Osteoblast (primary cell): Measurements from ENCODE around the gene ZNF74. TPM values are rescaled to one million over a fixed set of nuclear protein-coding genes. Genes with fewer than 3 reads are reported as not detected.

Experiments used
- DNase-seq: peaks from one replicate; pipeline ENCODE4 v3.0.0; 2011; ENCODE audit warnings: low spot score, mixed read lengths; ENCODE audit not compliant: insufficient read length; ENCODE audit errors: missing footprints
- H2AFZ ChIP-seq: 2 replicates; pipeline ENCODE4 v1.6.0; 2011; ENCODE audit warnings: mild to moderate bottlenecking, low read length
- H3K27ac ChIP-seq: 2 replicates; pipeline ENCODE4 v1.5.1; 2011; ENCODE audit warnings: mild to moderate bottlenecking, low read depth, low read length, moderate library complexity
- H3K27me3 ChIP-seq: 2 replicates; pipeline ENCODE4 v1.6.0; 2012; ENCODE audit warnings: mild to moderate bottlenecking, control low read depth, inconsistent platforms, low read length, moderate library complexity; ENCODE audit not compliant: insufficient read depth
- H3K36me3 ChIP-seq: 2 replicates; pipeline ENCODE4 v1.5.1; 2011; ENCODE audit warnings: mild to moderate bottlenecking, low read length, control low read depth, moderate library complexity; ENCODE audit not compliant: insufficient read depth
- H3K4me1 ChIP-seq: 2 replicates; pipeline ENCODE4 v1.5.1; 2011; ENCODE audit warnings: mild to moderate bottlenecking, low read length, control low read depth, moderate library complexity; ENCODE audit not compliant: insufficient read depth
- H3K4me2 ChIP-seq: 2 replicates; pipeline ENCODE4 v1.6.0; 2011; ENCODE audit warnings: mild to moderate bottlenecking, low read length; ENCODE audit not compliant: insufficient read depth
- H3K4me3 ChIP-seq: fragments of 200-600 bp; sonication (generic); 3 replicates; pipeline ENCODE4 v1.5.1; 2012; ENCODE audit warnings: mild to moderate bottlenecking, low read length, inconsistent platforms; ENCODE audit not compliant: insufficient read depth
- H3K79me2 ChIP-seq: 2 replicates; pipeline ENCODE4 v1.6.0; 2012; ENCODE audit warnings: mild to moderate bottlenecking, low read length, control low read depth, inconsistent platforms; ENCODE audit not compliant: insufficient read depth
- H3K9me3 ChIP-seq: 2 replicates; pipeline ENCODE4 v1.5.1; 2011; ENCODE audit warnings: low read depth, low read length, control low read depth
- H4K20me1 ChIP-seq: 2 replicates; pipeline ENCODE4 v1.6.0; 2012; ENCODE audit warnings: mild to moderate bottlenecking, low read length, control low read depth; ENCODE audit not compliant: insufficient read depth
- total RNA-seq: library from RNA; depleted of rRNA; stranded (reverse); fragments of >200 nt; gene quantifications from 2 replicates; pipeline ENCODE4 v1.2.3, GENCODE V29; 2012
- TF ChIP-seq, protein P1 (sequence below): IDR thresholded peaks from 2 replicates; pipeline ENCODE4 v1.5.1; 2011; ENCODE audit warnings: mild to moderate bottlenecking, low read depth, low read length, moderate library complexity; ENCODE audit errors: extremely low read depth

ZNF74 gene
- total RNA-seq, 1 donor = 13.8 TPM

DNA sequence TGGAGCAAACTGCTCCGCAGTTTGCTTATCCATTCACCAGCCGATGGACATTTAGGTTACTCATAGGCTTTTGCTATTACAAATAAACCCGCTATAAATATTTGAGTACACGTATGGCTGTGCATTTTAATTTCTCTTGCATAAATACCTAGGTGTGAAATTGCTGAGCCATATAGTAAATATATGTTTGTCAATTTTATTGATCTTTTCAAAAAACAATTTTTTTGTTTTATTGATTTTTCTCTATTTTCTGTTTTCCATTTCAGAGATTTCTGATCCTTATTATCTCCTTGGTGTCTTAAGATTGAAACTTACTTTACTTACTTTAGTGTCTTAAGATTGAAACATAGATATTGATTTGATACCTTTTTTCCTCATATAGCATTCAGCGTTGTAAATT is 4.5 kb downstream of the ZNF74 start:
- Histone ChIP-seq H3K9me3 (no peaks in the 10 kb centered on the region), H3K4me1 (peaks cover 9% of the 10 kb centered on the region), H3K4me2 (no peak overlapping the region), H3K79me2 (peaks cover 24% of the 10 kb centered on the region), H3K27ac (no peak overlapping the region), H4K20me1 (peaks cover 14% of the 10 kb centered on the region), H3K4me3 (no peak overlapping the region), H3K36me3 (no peaks in the 10 kb centered on the region), H2AFZ (no peak overlapping the region), H3K27me3 (no peaks in the 10 kb centered on the region)
- DNase-seq = no peak
- TF ChIP-seq, protein P1, sequence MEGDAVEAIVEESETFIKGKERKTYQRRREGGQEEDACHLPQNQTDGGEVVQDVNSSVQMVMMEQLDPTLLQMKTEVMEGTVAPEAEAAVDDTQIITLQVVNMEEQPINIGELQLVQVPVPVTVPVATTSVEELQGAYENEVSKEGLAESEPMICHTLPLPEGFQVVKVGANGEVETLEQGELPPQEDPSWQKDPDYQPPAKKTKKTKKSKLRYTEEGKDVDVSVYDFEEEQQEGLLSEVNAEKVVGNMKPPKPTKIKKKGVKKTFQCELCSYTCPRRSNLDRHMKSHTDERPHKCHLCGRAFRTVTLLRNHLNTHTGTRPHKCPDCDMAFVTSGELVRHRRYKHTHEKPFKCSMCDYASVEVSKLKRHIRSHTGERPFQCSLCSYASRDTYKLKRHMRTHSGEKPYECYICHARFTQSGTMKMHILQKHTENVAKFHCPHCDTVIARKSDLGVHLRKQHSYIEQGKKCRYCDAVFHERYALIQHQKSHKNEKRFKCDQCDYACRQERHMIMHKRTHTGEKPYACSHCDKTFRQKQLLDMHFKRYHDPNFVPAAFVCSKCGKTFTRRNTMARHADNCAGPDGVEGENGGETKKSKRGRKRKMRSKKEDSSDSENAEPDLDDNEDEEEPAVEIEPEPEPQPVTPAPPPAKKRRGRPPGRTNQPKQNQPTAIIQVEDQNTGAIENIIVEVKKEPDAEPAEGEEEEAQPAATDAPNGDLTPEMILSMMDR = no peak

GRCh38 chr22:20399866-20400605 is 6.1 kb downstream of the ZNF74 start:
- Histone ChIP-seq H3K27me3 (no peaks in the 10 kb centered on the region), H4K20me1 (peaks cover 14% of the 10 kb centered on the region), H3K4me2 (no peak overlapping the region), H3K36me3 (peaks cover 5% of the 10 kb centered on the region), H3K27ac (no peak overlapping the region), H3K9me3 (no peaks in the 10 kb centered on the region), H3K79me2 (peaks cover 20% of the 10 kb centered on the region), H3K4me3 (no peak overlapping the region), H3K4me1 (peaks cover 6% of the 10 kb centered on the region), H2AFZ (no peak overlapping the region)
- no peak for DNase-seq
- TF ChIP-seq, protein P1 = no peak

DNA sequence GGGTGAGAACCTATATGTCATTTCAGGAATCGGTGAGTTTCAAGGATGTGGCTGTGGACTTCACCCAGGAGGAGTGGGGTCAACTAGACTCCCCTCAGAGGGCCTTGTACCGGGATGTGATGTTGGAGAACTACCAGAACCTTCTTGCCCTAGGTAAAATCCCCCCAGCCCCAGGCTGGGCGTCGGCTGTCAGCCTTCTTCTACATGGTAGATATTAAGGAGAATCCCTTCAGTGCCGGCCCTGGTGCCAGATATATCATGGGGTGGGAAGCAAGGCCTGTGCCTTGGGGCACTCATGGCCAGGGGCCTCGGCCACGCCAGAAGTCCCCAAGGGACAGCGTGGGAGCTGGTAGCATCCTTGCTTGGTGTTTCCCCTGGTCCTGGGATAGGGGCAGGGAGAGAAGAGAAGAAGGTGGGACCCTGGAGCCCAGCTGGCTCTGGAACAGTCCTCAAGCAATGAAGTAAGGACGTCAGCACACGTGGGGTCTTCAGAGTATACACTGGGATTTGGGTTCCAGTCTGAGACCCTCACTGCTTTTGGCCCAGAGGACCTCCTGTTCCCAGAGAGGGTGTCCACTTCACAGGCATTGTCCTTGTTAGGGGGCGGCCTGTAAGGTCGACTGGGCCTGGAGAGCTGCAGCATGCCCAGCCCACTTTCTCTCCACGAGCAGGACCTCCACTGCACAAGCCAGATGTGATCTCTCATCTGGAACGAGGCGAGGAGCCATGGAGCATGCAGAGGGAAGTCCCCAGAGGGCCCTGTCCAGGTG is 6.8 kb downstream of the ZNF74 start:
- peaks cover 16% of the 10 kb centered on the region for H3K79me2 ChIP-seq
- H3K4me3 ChIP-seq = no peak overlapping the region
- TF ChIP-seq, protein P1 = no peak
- peaks cover 5% of the 10 kb centered on the region for H3K36me3 ChIP-seq
- H3K4me1 ChIP-seq = peaks cover 6% of the 10 kb centered on the region
- peaks cover 14% of the 10 kb centered on the region for H4K20me1 ChIP-seq
- no peak overlapping the region for H3K27ac ChIP-seq
- no peak overlapping the region for H3K4me2 ChIP-seq
- no peak for DNase-seq
- no peaks in the 10 kb centered on the region for H3K27me3 ChIP-seq
- H2AFZ ChIP-seq = no peak overlapping the region
- no peaks in the 10 kb centered on the region for H3K9me3 ChIP-seq

DNA sequence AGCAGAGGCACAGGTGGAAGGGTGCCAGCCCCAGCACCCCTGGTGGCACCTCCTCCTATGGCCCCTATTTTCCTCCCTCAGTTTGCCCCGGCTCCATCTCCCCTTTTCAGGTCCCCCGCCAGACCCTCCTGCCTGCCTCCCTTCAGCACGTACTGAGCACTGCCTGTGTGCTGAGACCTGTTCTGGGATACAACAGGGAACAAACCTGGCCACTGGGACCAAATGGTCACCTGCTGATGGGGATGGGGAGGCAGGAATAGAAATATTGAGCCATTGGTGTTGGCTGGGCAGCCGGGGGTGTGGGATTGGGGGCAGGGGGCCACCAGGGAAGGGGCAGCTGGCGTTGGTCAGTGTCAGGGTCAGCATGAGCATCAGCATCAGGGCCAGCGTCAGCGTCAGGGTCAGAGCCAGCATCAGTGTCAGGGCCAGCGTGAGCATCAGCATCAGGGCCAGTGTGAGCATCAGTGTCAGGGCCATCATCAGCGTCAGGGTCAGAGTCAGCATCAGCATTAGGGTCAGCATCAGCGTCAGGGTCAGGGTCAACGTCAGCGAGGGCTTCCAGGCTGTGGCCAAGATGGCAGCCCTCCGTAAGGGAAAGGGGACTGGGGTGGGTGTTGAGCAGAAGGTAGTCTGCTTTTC is 7.5 kb downstream of the ZNF74 start:
- Histone ChIP-seq H3K36me3 (peaks cover 10% of the 10 kb centered on the region), H3K4me2 (no peak overlapping the region), H3K9me3 (no peaks in the 10 kb centered on the region), H3K27me3 (no peaks in the 10 kb centered on the region), H3K4me1 (peaks cover 2% of the 10 kb centered on the region), H4K20me1 (peaks cover 14% of the 10 kb centered on the region), H2AFZ (no peak overlapping the region), H3K4me3 (no peak overlapping the region), H3K27ac (no peak overlapping the region), H3K79me2 (peaks cover 16% of the 10 kb centered on the region)
- TF ChIP-seq, protein P1 = no peak
- DNase-seq = no peak
